Measurements from ENCODE around the gene MRGPRF.

MRGPRF gene

DNA sequence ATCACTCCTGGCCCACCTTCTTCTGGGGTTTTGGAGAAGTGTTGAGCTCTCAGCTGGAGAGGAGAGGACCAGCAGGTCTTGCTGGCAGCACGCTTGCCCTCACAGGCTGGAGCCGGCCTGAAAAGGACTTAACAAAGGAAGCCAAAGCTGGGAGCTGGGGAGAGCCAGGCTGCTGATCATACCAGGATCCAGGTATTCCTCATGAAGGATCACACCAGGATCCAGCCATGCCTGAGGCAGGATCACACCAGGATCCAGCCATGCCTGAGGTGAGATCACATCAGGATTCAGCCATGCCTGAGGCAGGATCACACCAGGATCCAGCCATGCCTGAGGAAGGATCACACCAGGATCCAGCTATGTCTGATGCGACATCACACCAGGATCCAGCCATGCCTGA, 49.3 kb downstream of the MRGPRF start:
- no peak for TF ChIP-seq ZFX (IDR thresholded peaks at IDR 0.05; ENCODE audit: borderline replicate concordance)
- TF ChIP-seq, protein P1, sequence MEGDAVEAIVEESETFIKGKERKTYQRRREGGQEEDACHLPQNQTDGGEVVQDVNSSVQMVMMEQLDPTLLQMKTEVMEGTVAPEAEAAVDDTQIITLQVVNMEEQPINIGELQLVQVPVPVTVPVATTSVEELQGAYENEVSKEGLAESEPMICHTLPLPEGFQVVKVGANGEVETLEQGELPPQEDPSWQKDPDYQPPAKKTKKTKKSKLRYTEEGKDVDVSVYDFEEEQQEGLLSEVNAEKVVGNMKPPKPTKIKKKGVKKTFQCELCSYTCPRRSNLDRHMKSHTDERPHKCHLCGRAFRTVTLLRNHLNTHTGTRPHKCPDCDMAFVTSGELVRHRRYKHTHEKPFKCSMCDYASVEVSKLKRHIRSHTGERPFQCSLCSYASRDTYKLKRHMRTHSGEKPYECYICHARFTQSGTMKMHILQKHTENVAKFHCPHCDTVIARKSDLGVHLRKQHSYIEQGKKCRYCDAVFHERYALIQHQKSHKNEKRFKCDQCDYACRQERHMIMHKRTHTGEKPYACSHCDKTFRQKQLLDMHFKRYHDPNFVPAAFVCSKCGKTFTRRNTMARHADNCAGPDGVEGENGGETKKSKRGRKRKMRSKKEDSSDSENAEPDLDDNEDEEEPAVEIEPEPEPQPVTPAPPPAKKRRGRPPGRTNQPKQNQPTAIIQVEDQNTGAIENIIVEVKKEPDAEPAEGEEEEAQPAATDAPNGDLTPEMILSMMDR (IDR thresholded peaks at IDR 0.05): no peak
- no peak overlapping the region for H3K27ac ChIP-seq

DNA sequence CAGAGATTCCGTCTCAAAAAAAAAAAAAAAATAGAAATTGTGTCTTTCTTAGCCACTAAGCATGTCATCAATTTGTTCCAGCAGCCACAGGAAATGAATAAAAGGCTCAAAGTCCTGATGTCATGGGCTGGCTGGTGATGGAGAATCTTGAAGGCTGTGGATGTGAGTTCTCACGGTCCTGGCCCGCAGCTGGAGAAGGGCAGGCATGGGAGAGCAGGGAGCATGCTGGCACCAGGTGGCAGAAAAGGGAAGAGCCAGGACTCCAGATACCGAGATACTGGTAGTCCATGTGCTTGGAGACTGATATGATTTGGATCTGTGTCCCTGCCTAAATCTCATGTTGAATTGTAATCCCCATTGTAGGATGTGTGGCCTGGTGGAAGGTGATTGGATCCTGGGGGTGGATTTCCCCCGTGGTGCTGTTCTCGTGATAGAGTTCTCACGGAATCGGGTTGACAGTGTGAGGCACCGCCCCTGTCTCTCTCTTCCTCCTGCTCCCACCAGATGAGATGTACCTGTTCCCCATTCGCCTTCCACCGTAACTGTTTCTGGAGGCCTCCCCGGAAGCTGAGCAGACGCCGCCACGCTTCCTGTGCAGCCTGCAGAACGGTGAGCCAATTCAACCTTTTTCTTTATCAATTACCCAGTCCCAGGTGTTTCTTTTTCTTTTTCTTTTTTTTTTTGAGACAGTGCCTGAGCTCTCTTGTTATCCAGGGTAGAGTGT, 50.4 kb downstream of the MRGPRF start:
- H3K27ac ChIP-seq: no peak overlapping the region
- TF ChIP-seq ZFX (IDR thresholded peaks at IDR 0.05; ENCODE audit: borderline replicate concordance): no peak
- TF ChIP-seq, protein P1 (IDR thresholded peaks at IDR 0.05): no peak

DNA sequence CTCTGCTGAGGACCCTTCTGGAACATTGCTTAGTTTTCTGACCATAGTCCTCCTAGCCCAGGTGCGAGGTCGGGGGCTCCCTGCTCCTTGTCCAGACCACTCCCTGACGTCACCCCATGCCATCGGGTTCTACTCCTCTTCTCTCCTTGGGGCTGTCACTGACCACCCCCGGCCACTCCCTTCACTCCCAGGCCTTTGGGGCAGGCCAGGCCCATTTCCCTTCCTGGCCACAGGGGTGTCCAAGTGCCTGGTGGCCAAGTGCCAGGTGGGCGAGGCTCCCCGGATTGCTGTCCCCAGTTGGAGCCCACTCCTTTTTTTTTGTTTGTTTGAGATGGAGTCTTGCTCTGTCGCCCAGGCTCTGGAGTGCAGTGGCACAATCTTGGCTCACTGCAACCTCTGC, 51.8 kb downstream of the MRGPRF start:
- no peak overlapping the region for H3K27ac ChIP-seq
- TF ChIP-seq ZFX (IDR thresholded peaks at IDR 0.05; ENCODE audit: borderline replicate concordance): no peak
- TF ChIP-seq, protein P1 (IDR thresholded peaks at IDR 0.05): no peak

DNA sequence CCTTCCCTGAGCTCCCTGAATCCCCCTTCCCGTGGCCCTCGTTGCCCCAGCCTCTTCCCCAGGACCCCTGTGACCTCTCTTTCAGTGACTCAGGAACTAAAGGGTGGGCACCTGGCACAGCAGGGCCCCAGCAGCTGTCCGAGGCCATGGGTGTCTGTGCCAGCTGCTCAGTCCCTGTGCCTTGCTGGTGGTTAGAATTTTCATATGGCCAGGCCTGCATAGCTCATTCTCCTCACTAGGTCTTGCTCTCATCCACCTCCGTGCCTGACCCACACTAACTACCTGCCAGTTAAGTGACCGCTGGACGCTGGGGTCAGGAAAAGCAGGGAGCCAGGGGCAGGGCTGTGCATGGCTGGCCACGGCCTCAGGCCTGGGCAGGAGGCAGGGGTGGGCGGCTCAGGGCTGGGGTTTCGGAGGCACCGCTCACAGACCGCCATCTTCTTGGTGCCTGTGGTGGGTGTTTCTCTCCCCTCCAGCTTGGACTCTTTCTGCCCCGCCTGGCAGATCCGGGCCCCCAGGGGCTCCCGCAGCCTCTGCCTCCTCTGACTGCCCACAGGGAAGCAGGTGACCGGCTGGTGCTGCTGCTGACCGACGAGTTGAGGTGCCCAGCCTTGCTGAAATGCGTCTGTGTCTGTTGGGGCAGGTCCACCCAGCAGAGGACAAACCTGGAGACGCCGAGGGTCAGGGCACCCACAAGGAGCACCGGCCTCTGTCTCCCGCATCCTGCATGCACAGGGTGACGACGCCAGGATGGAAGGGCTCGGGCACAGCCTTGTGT, 52.6 kb downstream of the MRGPRF start:
- no peak for TF ChIP-seq ZFX (IDR thresholded peaks at IDR 0.05; ENCODE audit: borderline replicate concordance)
- TF ChIP-seq, protein P1 (IDR thresholded peaks at IDR 0.05): no peak
- no peak overlapping the region for H3K27ac ChIP-seq

DNA sequence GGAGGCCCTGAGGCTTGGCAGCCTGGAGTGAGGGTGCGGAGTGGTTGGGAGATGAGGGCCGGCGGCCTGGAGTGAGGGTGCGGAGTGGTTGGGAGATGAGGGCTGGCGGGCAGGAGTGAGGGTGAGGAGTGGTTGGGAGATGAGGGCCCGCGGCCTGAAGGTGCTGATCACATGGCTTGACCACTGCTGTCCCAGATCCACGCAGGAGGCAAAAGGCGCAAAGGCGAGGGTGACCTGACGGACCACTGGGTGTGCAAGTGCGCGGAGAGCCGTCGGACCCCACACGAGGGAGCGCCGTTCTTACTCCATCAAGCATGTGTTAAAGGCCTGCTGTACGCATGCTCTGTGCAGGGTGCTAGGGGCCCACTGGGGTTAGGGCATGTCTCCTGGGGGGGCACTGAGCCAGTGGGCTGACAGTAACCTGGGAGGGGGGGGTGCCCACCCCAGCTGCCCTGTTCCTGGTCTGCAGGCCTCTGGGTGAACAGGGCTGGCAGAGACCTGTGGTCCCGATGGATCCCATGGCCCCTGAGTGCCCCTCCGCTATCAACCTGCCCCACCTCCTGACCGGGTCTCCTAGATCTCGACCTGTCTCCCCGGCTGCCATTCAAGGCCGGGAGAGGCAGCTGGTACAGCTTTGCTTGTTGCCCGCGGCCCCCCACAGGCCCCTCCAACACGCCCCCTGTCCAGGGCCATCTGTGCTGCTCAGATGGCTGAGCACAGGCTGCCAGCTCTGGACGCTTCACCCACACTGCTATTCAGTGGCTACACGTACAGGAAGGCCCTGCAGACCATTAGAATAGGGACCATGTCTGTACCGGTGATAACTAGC, 53.4 kb downstream of the MRGPRF start:
- no peak overlapping the region for H3K27ac ChIP-seq
- TF ChIP-seq, protein P1 (IDR thresholded peaks at IDR 0.05): no peak
- TF ChIP-seq ZFX (IDR thresholded peaks at IDR 0.05; ENCODE audit: borderline replicate concordance): no peak

DNA sequence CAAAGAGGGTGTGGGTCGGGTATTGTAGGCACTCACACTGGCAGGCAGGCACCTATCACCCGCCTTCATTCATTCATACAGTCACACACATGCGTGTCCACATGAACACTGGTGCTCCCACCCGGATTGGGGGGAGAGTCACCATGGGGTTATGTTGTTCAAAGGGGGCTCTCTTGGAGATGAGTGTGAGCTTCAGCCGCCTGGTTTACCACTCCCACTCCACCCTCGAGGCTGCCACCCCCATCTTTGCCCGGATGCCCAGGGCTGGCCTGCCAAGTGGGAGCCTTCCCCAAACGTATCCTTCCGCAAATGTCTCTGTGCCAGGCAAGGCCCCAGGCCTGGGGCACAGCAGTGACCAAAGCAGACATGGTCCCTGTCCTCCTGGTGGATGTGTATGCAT, 54.8 kb downstream of the MRGPRF start:
- H3K27ac ChIP-seq: no peak overlapping the region
- no peak for TF ChIP-seq ZFX (IDR thresholded peaks at IDR 0.05; ENCODE audit: borderline replicate concordance)
- TF ChIP-seq, protein P1 (IDR thresholded peaks at IDR 0.05): no peak

Measured in 22Rv1 (cell line).